ENCODE measurements around the gene RPIA.

DNA sequence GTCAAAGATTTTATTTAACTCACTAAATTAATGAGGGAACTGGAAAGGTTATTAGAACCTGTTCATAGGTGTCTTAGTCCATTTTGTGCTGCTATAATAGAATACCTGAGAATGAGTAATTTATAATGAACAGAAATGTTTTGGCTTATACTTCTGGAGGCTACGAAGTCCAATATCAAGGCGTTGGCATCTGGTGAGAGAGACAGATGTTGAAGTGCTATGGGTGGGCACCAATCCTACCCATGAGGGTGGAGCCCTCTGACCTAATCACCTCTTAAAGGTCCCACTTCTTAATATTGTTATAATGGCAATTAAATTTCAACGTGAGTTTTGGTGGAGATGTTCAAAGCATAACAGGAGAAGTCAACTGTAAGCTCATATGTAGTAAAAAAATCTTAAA lies 5.1 kb downstream of the RPIA start:
- TF ChIP-seq SUZ12 (IDR thresholded peaks at IDR 0.05; ENCODE audit: extremely low read depth, insufficient read depth, insufficient read length) (no peak), ZNF274 (IDR thresholded peaks at IDR 0.05; ENCODE audit: low read depth, low read length) (no peak)

Data from NT2/D1 (cell line).